IMR-90 (cell line): Measurements from ENCODE around the gene UCP3. TPM values are rescaled to one million over a fixed set of nuclear protein-coding genes. Genes with fewer than 3 reads are reported as not detected.
A peak's percentile ranks its signal among the peaks of the same experiment; 100 is the strongest.

Experiments
- ATAC-seq: fragments of 200-7000 bp; cut with Tn5 transposase; 2 replicates; pipeline ENCODE4 v1.9.1; 2020; ENCODE audit warnings: low read depth, mild to moderate bottlenecking, moderate library complexity
- BruUV-seq: library from RNA; stranded (reverse); fragments of 400-500 nt; replicated peaks from 2 replicates; lab custom pipeline; 2021; lab: Mats Ljungman, UMichigan
- CTCF ChIA-PET: fragments of 300-600 bp; formaldehyde crosslinking; extraction: SDS; loops from one replicate; lab custom pipeline; 2021; ENCODE audit warnings: antibody characterized with exemption; lab: Yijun Ruan, JAX
- POLR2A ChIA-PET: fragments of 300-600 bp; sonication (Branson Sonifier 250); formaldehyde crosslinking; loops from one replicate; lab custom pipeline; 2022; ENCODE audit warnings: antibody characterized with exemption; ENCODE audit not compliant: unreplicated experiment; lab: Charles Lee
- DNase-seq: peaks from one replicate; pipeline ENCODE4 v3.0.0; 2013
- H2AFZ ChIP-seq: replicated peaks from 2 replicates; pipeline ENCODE3; 2013; ENCODE audit warnings: low read length, mild to moderate bottlenecking; ENCODE audit not compliant: poor library complexity
- H2AK5ac ChIP-seq: 2 replicates; pipeline ENCODE4 v1.6.1; 2013; ENCODE audit warnings: low read depth, low read length, inconsistent platforms
- H2AK9ac ChIP-seq: replicated peaks from 2 replicates; pipeline ENCODE3; 2013; ENCODE audit warnings: mild to moderate bottlenecking, low read depth, low read length, moderate library complexity; ENCODE audit not compliant: poor library complexity
- H2BK120ac ChIP-seq: 2 replicates; pipeline ENCODE4 v1.6.1; 2013; ENCODE audit warnings: low read depth, low read length, inconsistent platforms
- H2BK15ac ChIP-seq: 3 replicates; pipeline ENCODE4 v1.6.1; 2013; ENCODE audit warnings: low read depth, low read length, inconsistent platforms
- H2BK20ac ChIP-seq: 2 replicates; pipeline ENCODE4 v1.6.1; 2013; ENCODE audit warnings: low read depth, mild to moderate bottlenecking, inconsistent platforms, low read length, moderate library complexity
- H2BK5ac ChIP-seq: 2 replicates; pipeline ENCODE4 v1.6.1; 2013; ENCODE audit warnings: mild to moderate bottlenecking, low read depth, low read length, inconsistent platforms; ENCODE audit not compliant: poor library complexity, severe bottlenecking
- H3K14ac ChIP-seq: replicated peaks from 2 replicates; pipeline ENCODE4 v1.6.1; 2013; ENCODE audit warnings: low read depth, low read length, inconsistent platforms
- H3K18ac ChIP-seq: 2 replicates; pipeline ENCODE4 v1.6.1; 2013; ENCODE audit warnings: low read depth, low read length, control low read depth
- H3K23ac ChIP-seq: 2 replicates; pipeline ENCODE4 v1.6.1; 2013; ENCODE audit warnings: low read depth, low read length, inconsistent platforms
- H3K27ac ChIP-seq: 2 replicates; pipeline ENCODE4 v1.5.1; 2013; ENCODE audit warnings: mild to moderate bottlenecking, control low read depth, low read length; ENCODE audit not compliant: insufficient read depth
- H3K27me3 ChIP-seq: 2 replicates; pipeline ENCODE4 v1.6.1; 2013; ENCODE audit warnings: low read length; ENCODE audit not compliant: control insufficient read depth, insufficient read depth
- H3K36me3 ChIP-seq: 2 replicates; pipeline ENCODE4 v1.6.1; 2013; ENCODE audit warnings: low read length, mixed read lengths; ENCODE audit not compliant: control insufficient read depth, insufficient read depth
- H3K4ac ChIP-seq: 2 replicates; pipeline ENCODE4 v1.6.1; 2013; ENCODE audit warnings: low read depth, low read length, inconsistent platforms
- H3K4me1 ChIP-seq: 2 replicates; pipeline ENCODE4 v1.6.1; 2013; ENCODE audit warnings: low read length, mixed read lengths; ENCODE audit not compliant: control insufficient read depth, insufficient read depth
- H3K4me2 ChIP-seq: 2 replicates; pipeline ENCODE4 v1.6.1; 2013; ENCODE audit warnings: low read depth, mild to moderate bottlenecking, control low read depth, low read length, moderate library complexity
- H3K4me3 ChIP-seq: 2 replicates; pipeline ENCODE4 v1.5.1; 2013; ENCODE audit warnings: low read depth, mild to moderate bottlenecking, control low read depth, low read length, moderate library complexity; ENCODE audit not compliant: insufficient read depth
- H3K56ac ChIP-seq: 2 replicates; pipeline ENCODE4 v1.6.1; 2013; ENCODE audit warnings: low read length, inconsistent platforms; ENCODE audit not compliant: insufficient read depth; ENCODE audit errors: extremely low read depth
- H3K79me1 ChIP-seq, 2 experiments: 2 replicates each; pipeline ENCODE4 v1.6.1; 2013; ENCODE audit warnings: low read length in 2 of 2, inconsistent platforms in 1 of 2, low read depth in 1 of 2
- H3K9ac ChIP-seq: 2 replicates; pipeline ENCODE4 v1.6.1; 2013; ENCODE audit warnings: low read depth, low read length, control low read depth
- H3K9me1 ChIP-seq: 2 replicates; pipeline ENCODE4 v1.6.1; 2013; ENCODE audit warnings: low read length, inconsistent platforms; ENCODE audit not compliant: insufficient read depth
- H3K9me3 ChIP-seq: 2 replicates; pipeline ENCODE4 v1.6.1; 2013; ENCODE audit warnings: low read length; ENCODE audit not compliant: control insufficient read depth, insufficient read depth
- H4K20me1 ChIP-seq: 2 replicates; pipeline ENCODE4 v1.6.1; 2013; ENCODE audit warnings: low read length, inconsistent platforms; ENCODE audit not compliant: insufficient read depth
- H4K5ac ChIP-seq: 2 replicates; pipeline ENCODE4 v1.6.1; 2013; ENCODE audit warnings: mild to moderate bottlenecking, low read depth, low read length, control low read depth
- H4K8ac ChIP-seq, 2 experiments: 2 replicates each; pipeline ENCODE4 v1.6.1; 2013; ENCODE audit warnings: low read depth in 2 of 2, low read length in 2 of 2, control low read depth in 1 of 2, inconsistent platforms in 1 of 2
- H4K91ac ChIP-seq: 2 replicates; pipeline ENCODE4 v1.6.1; 2013; ENCODE audit warnings: low read depth, low read length, inconsistent platforms; ENCODE audit not compliant: insufficient read depth
- MXI1 ChIP-seq: IDR thresholded peaks from 2 replicates; pipeline ENCODE4 v1.6.1; 2012; ENCODE audit warnings: low read depth, mild to moderate bottlenecking, low read length, moderate library complexity, borderline replicate concordance
- RAD21 ChIP-seq: IDR thresholded peaks from 2 replicates; pipeline ENCODE4 v1.6.1; 2012; ENCODE audit warnings: low read length, improper control_type of control experiment
- WGBS, 2 experiments: methylation state at CpG; one replicate each; pipeline versions ENCODE4 v1.1.5 to v1.1.7; 2013; ENCODE audit warnings: missing lambda C conversion rate in 2 of 2; ENCODE audit not compliant: insufficient read length in 1 of 2; ENCODE audit errors: extremely low coverage in 2 of 2; 5-methylcytosine and 5-hydroxymethylcytosine counted together
- dilution Hi-C: fragments of 300-500 bp; cut with HindIII; formaldehyde crosslinking; loops from one replicate; pipeline ENCODE4 v1.14.3; 2018; ENCODE audit warnings: low sequenced_read_pairs; ENCODE audit not compliant: unreplicated experiment
- in situ Hi-C: fragments of 300-500 bp; cut with MboI; formaldehyde crosslinking; loops from 3 replicates; pipeline ENCODE4 v1.14.3; 2019; ENCODE audit warnings: low sequenced_read_pairs, inconsistent platforms, mixed read lengths
- intact Hi-C: fragments of 100-400 bp; cut with micrococcal nuclease; formaldehyde crosslinking; loops from 2 replicates; pipeline ENCODE4 v1.10.0; 2022
- polyA plus RNA-seq, 3 experiments: library from polyadenylated mRNA; depleted of rRNA; stranded (reverse); fragments of >200 nt; gene quantifications; 2 replicates each; pipeline ENCODE4 v1.2.3, GENCODE V29; 2012; ENCODE audit warnings: low replicate concordance in 1 of 3
- total RNA-seq: library from RNA; depleted of rRNA; stranded (reverse); fragments of >200 nt; gene quantifications from 2 replicates; pipeline ENCODE4 v1.2.3, GENCODE V29; 2012

The UCP3 gene
- total and polyA plus RNA-seq, 2 of the 4 experiments (the other 2 are of a cell fraction), result under 0.01 to 0.80 TPM

DNA sequence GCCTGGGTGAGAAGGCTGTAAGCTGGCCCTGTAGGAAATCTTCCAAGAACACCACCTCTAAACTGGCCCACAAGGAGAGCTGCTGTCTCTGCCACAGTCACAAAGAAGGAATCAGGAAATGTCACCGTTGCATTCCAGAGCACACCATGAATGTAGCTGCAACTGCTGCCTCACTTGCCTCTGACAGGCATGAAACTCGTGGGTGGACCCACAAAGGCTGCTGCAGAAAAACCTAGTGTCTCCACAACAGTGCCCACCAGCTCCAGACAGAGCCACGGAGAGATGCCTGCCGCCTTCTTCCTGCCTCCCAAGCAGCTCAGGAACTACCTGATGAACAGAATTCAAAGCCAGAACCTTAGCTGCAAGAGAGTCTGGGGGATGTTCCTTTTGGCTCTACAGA, 47.6 kb downstream of the UCP3 start:
- H3K23ac ChIP-seq, result no peak overlapping the region
- H2AK5ac ChIP-seq, result no peak overlapping the region
- POLR2A ChIA-PET, result no interaction called here
- no peak overlapping the region for H3K4me3 ChIP-seq
- TF ChIP-seq RAD21 (no peak), MXI1 (0 out of 2 replicates have a peak, but pooled peaks have one; percentile 30)
- ATAC-seq, result peak; percentile 30
- H3K18ac ChIP-seq, result no peak overlapping the region
- no peak overlapping the region for H2BK15ac ChIP-seq
- intact Hi-C loops, result loop anchor here (5.0 kb wide), 1 partner anchor 276 kb away; no protein-coding TSS in a partner anchor
- no peaks in the 10 kb centered on the region for H3K27me3 ChIP-seq
- H3K56ac ChIP-seq, result no peak overlapping the region
- no peaks in the 10 kb centered on the region for H3K79me1 ChIP-seq
- no peak overlapping the region for H3K27ac ChIP-seq
- peak overlapping the region in 1 of 2 experiments; percentile 26; a peak in 1 of 4 replicates for H4K8ac ChIP-seq
- no peaks in the 10 kb centered on the region for H3K9me1 ChIP-seq
- H2AFZ ChIP-seq, result peak overlapping the region; percentile 9
- no peak overlapping the region; the same call in 1 of the 2 replicates for H3K14ac ChIP-seq
- H3K36me3 ChIP-seq, result no peaks in the 10 kb centered on the region
- no peak overlapping the region for H2AK9ac ChIP-seq
- peak overlapping the region; percentile 50; the same call in 1 of the 2 replicates for H2BK120ac ChIP-seq
- peak; percentile 54 for DNase-seq
- no peak overlapping the region for H2BK5ac ChIP-seq
- H4K5ac ChIP-seq, result no peak overlapping the region
- no TSS peak for BruUV-seq
- 63% methylated on average over 1 of the region's 4 CpGs; no CpG with 5 or more reads in 1 of the 2 experiments for WGBS, 2 experiments
- H3K9me3 ChIP-seq, result no peaks in the 10 kb centered on the region
- CTCF ChIA-PET, result no interaction called here
- no peak overlapping the region for H4K91ac ChIP-seq
- in situ Hi-C loops, result loop anchor here (10.0 kb wide), 1 partner anchor 483 kb away; no protein-coding TSS in a partner anchor
- H2BK20ac ChIP-seq, result no peak overlapping the region
- dilution Hi-C loops, result no loop called here
- no peak overlapping the region for H3K4me2 ChIP-seq
- no peaks in the 10 kb centered on the region for H3K4me1 ChIP-seq
- H4K20me1 ChIP-seq, result no peaks in the 10 kb centered on the region
- H3K4ac ChIP-seq, result no peak overlapping the region
- H3K9ac ChIP-seq, result no peak overlapping the region
